ENCODE results near the gene GPR17. TPM values are rescaled to one million over a fixed set of nuclear protein-coding genes. Genes with fewer than 3 reads are reported as not detected.

GPR17 gene
- total and polyA plus RNA-seq, 2 donors (not counting 1 experiment from before 2014, with no cell fraction given): 0.06 TPM; not detected in 1

DNA sequence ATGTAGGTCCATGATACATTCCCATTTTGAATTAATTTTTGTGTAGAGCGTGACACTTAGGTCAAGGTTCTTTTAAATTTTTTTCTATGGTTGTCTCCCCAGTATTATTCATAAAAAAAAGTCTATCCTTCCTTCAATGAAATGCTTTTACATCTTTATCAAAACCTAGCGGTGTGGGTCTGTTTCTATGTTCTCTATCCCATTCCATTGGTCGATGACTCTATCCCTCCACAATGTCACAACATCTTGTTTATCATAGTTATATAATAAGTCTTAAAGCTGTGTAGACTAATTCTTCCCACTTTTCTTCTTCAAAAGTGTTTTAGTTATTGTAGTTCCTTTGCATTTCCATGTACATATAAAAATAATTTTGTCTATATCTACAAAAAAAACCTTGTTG lies 47.2 kb upstream of the GPR17 start:
- H3K27me3 Mint-ChIP-seq: no peaks in the 10 kb centered on the region
- intact Hi-C loops (cut with micrococcal nuclease): no loop called here
- CTCF ChIA-PET: interaction anchor here (0.6 to 1.8 kb wide), 4 partner anchors 17 to 412 kb away, joined by 3 to 4 read pairs (median 4); no protein-coding TSS in a partner anchor

GRCh38 chr2:127599211-127599610 lies 46.7 kb upstream of the GPR17 start:
- Histone ChIP-seq H3K4me2 (replicated peaks; ENCODE audit: low read depth, low read length, poor library complexity, severe bottlenecking) (no peak overlapping the region), H3K9ac (ENCODE audit: low read length) (no peak overlapping the region), H3K4me1 (ENCODE audit: control insufficient read depth in 2 of 2, insufficient read depth in 2 of 2, low read length in 2 of 2) (peaks cover 4 to 7% of the 10 kb centered on the region in 2 donors), H3K9me3 (ENCODE audit: control extremely low read depth in 1 of 3, control insufficient read depth in 2 of 3, insufficient read depth in 1 of 3, low read length in 2 of 3) (peaks cover 7 to 8% (median 7%) of the 10 kb centered on the region in 3 donors), H2AFZ (ENCODE audit: insufficient read depth, low read depth, low read length, poor library complexity, severe bottlenecking) (no peak overlapping the region), H3K79me2 (ENCODE audit: control insufficient read depth, insufficient read depth, low read length) (no peaks in the 10 kb centered on the region), H4K20me1 (ENCODE audit: control insufficient read depth, insufficient read depth, low read length, poor library complexity, severe bottlenecking) (no peaks in the 10 kb centered on the region), H3K4me3 (ENCODE audit: control extremely low read depth in 1 of 5, extremely low read depth in 1 of 5, insufficient read depth in 1 of 5, low read depth in 2 of 5, low read length in 4 of 5) (no peak overlapping the region), H3K27ac (ENCODE audit: low read length in 2 of 2) (no peak overlapping the region), H3K27me3 (replicated peaks in 1 of 4; ENCODE audit: control extremely low read depth in 1 of 4, control insufficient read depth in 3 of 4, insufficient read depth in 4 of 4, low read length in 3 of 4) (no peaks in the 10 kb centered on the region), H3K36me3 (replicated peaks in 1 of 2; ENCODE audit: control extremely low read depth in 1 of 2, control insufficient read depth in 1 of 2, extremely low read depth in 1 of 2, insufficient read depth in 2 of 2, low read length in 1 of 2) (no peaks in the 10 kb centered on the region)
- ChIA-PET CTCF (interaction anchor here (0.6 to 1.8 kb wide), 5 partner anchors 8 to 411 kb away, joined by 3 to 7 read pairs (median 4); no protein-coding TSS in a partner anchor), POLR2A (no interaction called here)
- Mint-ChIP-seq H3K27ac (no peak overlapping the region), H3K27me3 (no peaks in the 10 kb centered on the region), H3K4me3 (no peak overlapping the region), H3K9me3 (ENCODE audit: insufficient read depth) (peaks cover 3% of the 10 kb centered on the region), H3K4me1 (peaks cover 15% of the 10 kb centered on the region)
- intact Hi-C loops (cut with micrococcal nuclease): no loop called here
- no peak for ATAC-seq (ENCODE audit: low read depth)
- no peak for DNase-seq
- TF ChIP-seq CTCF (IDR thresholded peaks at IDR 0.05) (no peak), EZH2 (IDR thresholded peaks at IDR 0.05; ENCODE audit: borderline replicate concordance, insufficient read depth, low read depth, low read length, poor library complexity, severe bottlenecking) (no peak)
- WGBS (ENCODE audit: insufficient coverage): no CpG with 5 or more reads among the region's 3 CpGs

More for the DNA sequence above, 47.2 kb upstream of the GPR17 start:
- no peak overlapping the region for H3K27ac ChIP-seq (ENCODE audit: low read length in 2 of 2)
- Mint-ChIP-seq H3K27ac (no peak overlapping the region), H3K4me3 (no peak overlapping the region), H3K4me1 (peaks cover 15% of the 10 kb centered on the region), H3K9me3 (ENCODE audit: insufficient read depth) (peaks cover 3% of the 10 kb centered on the region)
- H2AFZ ChIP-seq (ENCODE audit: insufficient read depth, low read depth, low read length, poor library complexity, severe bottlenecking): no peak overlapping the region
- H3K4me3 ChIP-seq (ENCODE audit: control extremely low read depth in 1 of 5, extremely low read depth in 1 of 5, insufficient read depth in 1 of 5, low read depth in 2 of 5, low read length in 4 of 5): no peak overlapping the region
- POLR2A ChIA-PET: no interaction called here
- H3K9me3 ChIP-seq (ENCODE audit: control extremely low read depth in 1 of 3, control insufficient read depth in 2 of 3, insufficient read depth in 1 of 3, low read length in 2 of 3): peaks cover 7 to 8% (median 7%) of the 10 kb centered on the region in 3 donors
- H3K4me2 ChIP-seq (replicated peaks; ENCODE audit: low read depth, low read length, poor library complexity, severe bottlenecking): no peak overlapping the region
- H3K9ac ChIP-seq (ENCODE audit: low read length): no peak overlapping the region
- peaks cover 4 to 9% of the 10 kb centered on the region in 2 donors for H3K4me1 ChIP-seq (ENCODE audit: control insufficient read depth in 2 of 2, insufficient read depth in 2 of 2, low read length in 2 of 2)
- no peaks in the 10 kb centered on the region for H3K27me3 ChIP-seq (replicated peaks in 1 of 4; ENCODE audit: control extremely low read depth in 1 of 4, control insufficient read depth in 3 of 4, insufficient read depth in 4 of 4, low read length in 3 of 4)
- no peaks in the 10 kb centered on the region for H3K79me2 ChIP-seq (ENCODE audit: control insufficient read depth, insufficient read depth, low read length)
- H4K20me1 ChIP-seq (ENCODE audit: control insufficient read depth, insufficient read depth, low read length, poor library complexity, severe bottlenecking): no peaks in the 10 kb centered on the region
- WGBS (ENCODE audit: insufficient coverage): no CpG with 5 or more reads among the region's 3 CpGs
- ATAC-seq (ENCODE audit: low read depth): no peak
- no peaks in the 10 kb centered on the region for H3K36me3 ChIP-seq (replicated peaks in 1 of 2; ENCODE audit: control extremely low read depth in 1 of 2, control insufficient read depth in 1 of 2, extremely low read depth in 1 of 2, insufficient read depth in 2 of 2, low read length in 1 of 2)
- TF ChIP-seq CTCF (IDR thresholded peaks at IDR 0.05) (no peak), EZH2 (IDR thresholded peaks at IDR 0.05; ENCODE audit: borderline replicate concordance, insufficient read depth, low read depth, low read length, poor library complexity, severe bottlenecking) (no peak)
- no peak for DNase-seq

Measured in B cell (primary cell).